Osteoblast (primary cell): Measurements from ENCODE around the gene COA8. TPM values are rescaled to one million over a fixed set of nuclear protein-coding genes. Genes with fewer than 3 reads are reported as not detected.
A peak's percentile ranks its signal among the peaks of the same experiment; 100 is the strongest.

Experiments used
- DNase-seq: peaks from one replicate; pipeline ENCODE4 v3.0.0; 2011; ENCODE audit warnings: low spot score, mixed read lengths; ENCODE audit not compliant: insufficient read length; ENCODE audit errors: missing footprints
- H2AFZ ChIP-seq: 2 replicates; pipeline ENCODE4 v1.6.0; 2011; ENCODE audit warnings: mild to moderate bottlenecking, low read length
- H3K27ac ChIP-seq: 2 replicates; pipeline ENCODE4 v1.5.1; 2011; ENCODE audit warnings: mild to moderate bottlenecking, low read depth, low read length, moderate library complexity
- H3K27me3 ChIP-seq: 2 replicates; pipeline ENCODE4 v1.6.0; 2012; ENCODE audit warnings: mild to moderate bottlenecking, control low read depth, inconsistent platforms, low read length, moderate library complexity; ENCODE audit not compliant: insufficient read depth
- H3K36me3 ChIP-seq: 2 replicates; pipeline ENCODE4 v1.5.1; 2011; ENCODE audit warnings: mild to moderate bottlenecking, low read length, control low read depth, moderate library complexity; ENCODE audit not compliant: insufficient read depth
- H3K4me1 ChIP-seq: 2 replicates; pipeline ENCODE4 v1.5.1; 2011; ENCODE audit warnings: mild to moderate bottlenecking, low read length, control low read depth, moderate library complexity; ENCODE audit not compliant: insufficient read depth
- H3K4me2 ChIP-seq: 2 replicates; pipeline ENCODE4 v1.6.0; 2011; ENCODE audit warnings: mild to moderate bottlenecking, low read length; ENCODE audit not compliant: insufficient read depth
- H3K4me3 ChIP-seq: fragments of 200-600 bp; sonication (generic); 3 replicates; pipeline ENCODE4 v1.5.1; 2012; ENCODE audit warnings: mild to moderate bottlenecking, low read length, inconsistent platforms; ENCODE audit not compliant: insufficient read depth
- H3K79me2 ChIP-seq: 2 replicates; pipeline ENCODE4 v1.6.0; 2012; ENCODE audit warnings: mild to moderate bottlenecking, low read length, control low read depth, inconsistent platforms; ENCODE audit not compliant: insufficient read depth
- H3K9me3 ChIP-seq: 2 replicates; pipeline ENCODE4 v1.5.1; 2011; ENCODE audit warnings: low read depth, low read length, control low read depth
- H4K20me1 ChIP-seq: 2 replicates; pipeline ENCODE4 v1.6.0; 2012; ENCODE audit warnings: mild to moderate bottlenecking, low read length, control low read depth; ENCODE audit not compliant: insufficient read depth
- CTCF ChIP-seq: IDR thresholded peaks from 2 replicates; pipeline ENCODE4 v1.5.1; 2011; ENCODE audit warnings: mild to moderate bottlenecking, low read depth, low read length, moderate library complexity; ENCODE audit errors: extremely low read depth
- total RNA-seq: library from RNA; depleted of rRNA; stranded (reverse); fragments of >200 nt; gene quantifications from 2 replicates; pipeline ENCODE4 v1.2.3, GENCODE V29; 2012

Gene COA8
- total RNA-seq, 1 donor: 24.6 TPM

GRCh38 chr14:103556946-103557758 lies 5.6 kb upstream of the COA8 start:
- H3K4me3 ChIP-seq: no peak overlapping the region
- peaks cover 72% of the 10 kb centered on the region for H3K79me2 ChIP-seq
- TF ChIP-seq CTCF: no peak
- peaks cover 35% of the 10 kb centered on the region for H3K36me3 ChIP-seq
- no peak overlapping the region for H2AFZ ChIP-seq
- peak; percentile 76 for DNase-seq
- H4K20me1 ChIP-seq: peaks cover 61% of the 10 kb centered on the region
- no peaks in the 10 kb centered on the region for H3K27me3 ChIP-seq
- H3K4me2 ChIP-seq: no peak overlapping the region
- no peaks in the 10 kb centered on the region for H3K9me3 ChIP-seq
- peaks cover 36% of the 10 kb centered on the region for H3K4me1 ChIP-seq
- H3K27ac ChIP-seq: peak overlapping the region; percentile 38

GRCh38 chr14:103558071-103558882 lies 4.5 kb upstream of the COA8 start:
- no peak for TF ChIP-seq CTCF
- DNase-seq: peak; percentile 87

GRCh38 chr14:103559766-103560165 lies 3.0 kb upstream of the COA8 start:
- Histone ChIP-seq H3K79me2 (peaks cover 92% of the 10 kb centered on the region), H3K27ac (no peak overlapping the region), H3K4me2 (no peak overlapping the region), H3K9me3 (no peaks in the 10 kb centered on the region), H3K36me3 (peaks cover 35% of the 10 kb centered on the region), H4K20me1 (peaks cover 52% of the 10 kb centered on the region), H3K4me1 (peaks cover 37% of the 10 kb centered on the region), H3K4me3 (no peak overlapping the region), H3K27me3 (no peaks in the 10 kb centered on the region), H2AFZ (no peak overlapping the region)
- TF ChIP-seq CTCF: no peak
- no peak for DNase-seq

More at GRCh38 chr14:103558071-103558882, 4.5 kb upstream of the COA8 start:
- Histone ChIP-seq H3K79me2 (peaks cover 80% of the 10 kb centered on the region), H3K27ac (peak overlapping the region; percentile 38), H3K4me3 (no peak overlapping the region), H3K36me3 (peaks cover 35% of the 10 kb centered on the region), H3K27me3 (no peaks in the 10 kb centered on the region), H3K4me1 (peaks cover 29% of the 10 kb centered on the region), H3K9me3 (no peaks in the 10 kb centered on the region), H3K4me2 (no peak overlapping the region), H2AFZ (no peak overlapping the region), H4K20me1 (peaks cover 53% of the 10 kb centered on the region)

DNA sequence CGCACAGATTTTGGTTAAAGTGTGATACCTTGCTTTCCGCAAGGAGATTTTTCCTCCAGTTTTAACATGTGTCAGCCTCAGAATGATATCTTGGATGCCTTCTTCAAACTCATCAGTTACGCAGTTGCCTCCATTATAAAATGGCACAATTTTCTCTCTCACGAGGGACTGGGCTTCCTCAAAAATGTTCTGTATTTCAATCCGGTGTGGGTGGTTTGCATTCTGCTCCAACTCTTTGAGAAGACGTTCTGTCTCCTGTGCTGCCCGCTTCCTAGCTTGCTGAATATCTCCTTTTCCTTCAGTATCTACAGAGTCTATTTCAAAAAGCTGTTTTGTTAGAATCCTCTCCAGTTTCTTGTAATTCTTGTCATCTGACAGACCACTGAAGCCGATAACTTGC lies 2.1 kb upstream of the COA8 start:
- Histone ChIP-seq H3K27me3 (no peaks in the 10 kb centered on the region), H3K4me2 (peak overlapping the region; percentile 93), H3K4me1 (peaks cover 37% of the 10 kb centered on the region), H3K27ac (peak overlapping the region; percentile 78), H4K20me1 (peaks cover 47% of the 10 kb centered on the region), H3K9me3 (no peaks in the 10 kb centered on the region), H3K79me2 (peaks cover 94% of the 10 kb centered on the region), H3K4me3 (peak overlapping the region; percentile 92), H2AFZ (no peak overlapping the region), H3K36me3 (peaks cover 35% of the 10 kb centered on the region)
- DNase-seq: no peak
- TF ChIP-seq CTCF: no peak
